ENCODE measurements around the gene SLC25A19.

The SLC25A19 gene

GRCh38 chr17:75239778-75240393 is 49.3 kb downstream of the SLC25A19 start:
- no peak overlapping the region for H3K4me2 ChIP-seq (ENCODE audit: low read length)
- H3K9ac ChIP-seq (ENCODE audit: low read length): no peak overlapping the region
- H3K79me2 ChIP-seq (ENCODE audit: low read length): no peaks in the 10 kb centered on the region
- H3K4me3 ChIP-seq (ENCODE audit: low read length): no peak overlapping the region
- peaks cover 40% of the 10 kb centered on the region for H3K4me1 ChIP-seq (ENCODE audit: low read length)
- H4K20me1 ChIP-seq (ENCODE audit: insufficient read depth, low read length): no peaks in the 10 kb centered on the region
- no peak overlapping the region for H3K27ac ChIP-seq (ENCODE audit: low read length)
- no peaks in the 10 kb centered on the region for H3K9me3 ChIP-seq (ENCODE audit: insufficient read depth, low read length)
- H3K27me3 ChIP-seq (ENCODE audit: low read depth, low read length): no peaks in the 10 kb centered on the region
- TF ChIP-seq, protein P1, sequence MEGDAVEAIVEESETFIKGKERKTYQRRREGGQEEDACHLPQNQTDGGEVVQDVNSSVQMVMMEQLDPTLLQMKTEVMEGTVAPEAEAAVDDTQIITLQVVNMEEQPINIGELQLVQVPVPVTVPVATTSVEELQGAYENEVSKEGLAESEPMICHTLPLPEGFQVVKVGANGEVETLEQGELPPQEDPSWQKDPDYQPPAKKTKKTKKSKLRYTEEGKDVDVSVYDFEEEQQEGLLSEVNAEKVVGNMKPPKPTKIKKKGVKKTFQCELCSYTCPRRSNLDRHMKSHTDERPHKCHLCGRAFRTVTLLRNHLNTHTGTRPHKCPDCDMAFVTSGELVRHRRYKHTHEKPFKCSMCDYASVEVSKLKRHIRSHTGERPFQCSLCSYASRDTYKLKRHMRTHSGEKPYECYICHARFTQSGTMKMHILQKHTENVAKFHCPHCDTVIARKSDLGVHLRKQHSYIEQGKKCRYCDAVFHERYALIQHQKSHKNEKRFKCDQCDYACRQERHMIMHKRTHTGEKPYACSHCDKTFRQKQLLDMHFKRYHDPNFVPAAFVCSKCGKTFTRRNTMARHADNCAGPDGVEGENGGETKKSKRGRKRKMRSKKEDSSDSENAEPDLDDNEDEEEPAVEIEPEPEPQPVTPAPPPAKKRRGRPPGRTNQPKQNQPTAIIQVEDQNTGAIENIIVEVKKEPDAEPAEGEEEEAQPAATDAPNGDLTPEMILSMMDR (IDR thresholded peaks at IDR 0.05; ENCODE audit: low read depth, low read length): no peak
- no peak for TF ChIP-seq EZH2phosphoT487 (IDR thresholded peaks at IDR 0.05; ENCODE audit: low read depth)
- H2AFZ ChIP-seq (ENCODE audit: low read depth, low read length): no peak overlapping the region
- H3K36me3 ChIP-seq (replicated peaks; ENCODE audit: low read depth, low read length): peaks cover 71% of the 10 kb centered on the region

- Histone ChIP-seq H3K9ac (ENCODE audit: low read length) (no peak overlapping the region), H3K9me3 (ENCODE audit: insufficient read depth, low read length) (no peaks in the 10 kb centered on the region), H4K20me1 (ENCODE audit: insufficient read depth, low read length) (no peaks in the 10 kb centered on the region), H3K4me3 (ENCODE audit: low read length) (no peak overlapping the region), H3K79me2 (ENCODE audit: low read length) (no peaks in the 10 kb centered on the region), H2AFZ (ENCODE audit: low read depth, low read length) (no peak overlapping the region), H3K27me3 (ENCODE audit: low read depth, low read length) (no peaks in the 10 kb centered on the region), H3K4me2 (ENCODE audit: low read length) (no peak overlapping the region), H3K36me3 (replicated peaks; ENCODE audit: low read depth, low read length) (peaks cover 76% of the 10 kb centered on the region), H3K27ac (ENCODE audit: low read length) (no peak overlapping the region), H3K4me1 (ENCODE audit: low read length) (peaks cover 33% of the 10 kb centered on the region)
- no peak for TF ChIP-seq EZH2phosphoT487 (IDR thresholded peaks at IDR 0.05; ENCODE audit: low read depth)
- TF ChIP-seq, protein P1 (IDR thresholded peaks at IDR 0.05; ENCODE audit: low read depth, low read length): no peak
Measured at GRCh38 chr17:75239214-75239613, 50.0 kb downstream of the SLC25A19 start.

- no peak overlapping the region for H3K9ac ChIP-seq (ENCODE audit: low read length)
- peaks cover 77% of the 10 kb centered on the region for H3K36me3 ChIP-seq (replicated peaks; ENCODE audit: low read depth, low read length)
- no peaks in the 10 kb centered on the region for H4K20me1 ChIP-seq (ENCODE audit: insufficient read depth, low read length)
- no peak overlapping the region for H2AFZ ChIP-seq (ENCODE audit: low read depth, low read length)
- no peak for TF ChIP-seq EZH2phosphoT487 (IDR thresholded peaks at IDR 0.05; ENCODE audit: low read depth)
- TF ChIP-seq, protein P1 (IDR thresholded peaks at IDR 0.05; ENCODE audit: low read depth, low read length): peak; percentile 87
- 0 out of 2 replicates have a peak overlapping the region, but pooled peaks have one; percentile 3 for H3K4me2 ChIP-seq (ENCODE audit: low read length)
- H3K27me3 ChIP-seq (ENCODE audit: low read depth, low read length): no peaks in the 10 kb centered on the region
- no peaks in the 10 kb centered on the region for H3K79me2 ChIP-seq (ENCODE audit: low read length)
- no peaks in the 10 kb centered on the region for H3K9me3 ChIP-seq (ENCODE audit: insufficient read depth, low read length)
- no peak overlapping the region for H3K27ac ChIP-seq (ENCODE audit: low read length)
- H3K4me1 ChIP-seq (ENCODE audit: low read length): peaks cover 28% of the 10 kb centered on the region
- no peak overlapping the region for H3K4me3 ChIP-seq (ENCODE audit: low read length)
Measured at GRCh38 chr17:75238684-75239191, 50.5 kb downstream of the SLC25A19 start.

- H3K4me3 ChIP-seq (ENCODE audit: low read length): no peak overlapping the region
- peaks cover 71% of the 10 kb centered on the region for H3K36me3 ChIP-seq (replicated peaks; ENCODE audit: low read depth, low read length)
- H3K9me3 ChIP-seq (ENCODE audit: insufficient read depth, low read length): no peaks in the 10 kb centered on the region
- TF ChIP-seq, protein P1 (IDR thresholded peaks at IDR 0.05; ENCODE audit: low read depth, low read length): no peak
- no peak for TF ChIP-seq EZH2phosphoT487 (IDR thresholded peaks at IDR 0.05; ENCODE audit: low read depth)
- no peaks in the 10 kb centered on the region for H3K79me2 ChIP-seq (ENCODE audit: low read length)
- H3K27me3 ChIP-seq (ENCODE audit: low read depth, low read length): no peaks in the 10 kb centered on the region
- H2AFZ ChIP-seq (ENCODE audit: low read depth, low read length): no peak overlapping the region
- no peak overlapping the region for H3K27ac ChIP-seq (ENCODE audit: low read length)
- H3K4me1 ChIP-seq (ENCODE audit: low read length): peaks cover 22% of the 10 kb centered on the region
- no peak overlapping the region for H3K4me2 ChIP-seq (ENCODE audit: low read length)
- no peak overlapping the region for H3K9ac ChIP-seq (ENCODE audit: low read length)
- H4K20me1 ChIP-seq (ENCODE audit: insufficient read depth, low read length): no peaks in the 10 kb centered on the region
Measured at GRCh38 chr17:75238020-75238580, 51.1 kb downstream of the SLC25A19 start.

Measured in OCI-LY3 (cell line).